ENCODE measurements around the gene MAGEA9B.
"Not testable (repeated sequence)": the region's sequence is repeated elsewhere in the genome, so short reads cannot be mapped to it uniquely, and the experiment has no call there.

Gene MAGEA9B

DNA sequence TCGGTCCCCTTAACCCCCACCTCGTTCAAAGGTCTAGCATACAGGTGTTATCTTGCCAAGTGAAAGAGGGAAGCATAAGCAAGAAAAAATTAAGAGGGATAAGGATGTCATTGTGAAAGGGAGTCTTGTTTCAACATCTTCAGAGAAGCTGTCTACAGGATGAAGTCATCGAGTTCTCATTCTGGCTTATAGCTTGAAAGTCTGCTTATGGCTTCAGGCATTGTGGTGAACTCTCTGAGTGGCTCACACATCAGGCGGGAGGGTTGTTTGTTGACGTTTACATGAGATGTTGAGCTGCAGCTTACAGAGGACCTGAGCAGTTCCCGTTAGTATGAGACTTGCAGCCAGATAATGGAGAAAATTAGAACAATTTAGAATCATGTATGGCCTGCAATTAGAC lies 16.6 kb downstream of the MAGEA9B start:
- no peak for DNase-seq

DNA sequence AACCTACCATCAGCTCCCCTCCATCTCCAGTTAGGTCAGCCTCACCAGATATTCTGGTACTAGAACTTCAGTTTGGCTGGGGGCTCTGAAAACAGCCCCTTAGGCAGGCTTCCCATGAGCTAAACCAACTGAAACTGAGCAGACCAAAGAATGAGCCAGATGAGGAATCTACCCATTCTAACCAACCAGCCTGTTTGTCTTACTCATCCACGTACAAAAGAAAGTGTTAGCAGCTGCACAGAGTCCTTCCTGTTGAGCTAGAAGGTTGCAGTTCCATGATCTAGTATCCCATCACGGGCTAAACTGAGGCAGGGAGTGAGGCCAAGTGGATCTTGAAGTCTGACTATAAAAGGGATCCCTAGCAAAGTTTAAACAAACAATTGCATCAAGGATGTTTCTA lies 17.5 kb downstream of the MAGEA9B start:
- no peak for DNase-seq

DNA sequence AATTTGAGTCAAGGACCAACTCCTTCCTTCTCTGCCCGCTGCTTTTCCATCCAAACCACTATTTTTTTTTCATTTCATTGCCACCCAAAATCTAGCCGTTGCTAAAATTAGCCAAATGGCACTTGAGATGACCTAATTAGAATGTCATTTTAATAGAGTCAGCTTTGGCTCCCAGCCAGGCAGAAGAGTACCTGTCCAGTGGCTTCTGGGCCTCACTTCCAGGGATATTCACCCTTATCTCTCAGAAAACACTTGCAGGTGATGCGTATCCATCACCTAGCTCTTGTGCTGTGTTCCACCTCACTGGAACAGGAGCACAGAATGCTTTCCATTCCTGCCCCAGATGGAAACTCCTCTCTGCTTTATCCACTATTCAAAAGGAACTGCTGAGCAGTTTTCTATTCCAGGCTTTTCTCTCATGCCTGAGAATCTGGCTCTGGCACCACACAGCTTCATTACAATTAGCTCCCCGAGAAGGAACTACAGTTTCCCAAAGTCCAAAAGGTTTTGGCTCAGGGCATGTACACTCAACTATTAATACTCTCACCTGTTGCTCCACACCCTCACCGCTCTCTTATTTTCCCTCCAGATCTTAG lies 18.5 kb downstream of the MAGEA9B start:
- no peak for DNase-seq

DNA sequence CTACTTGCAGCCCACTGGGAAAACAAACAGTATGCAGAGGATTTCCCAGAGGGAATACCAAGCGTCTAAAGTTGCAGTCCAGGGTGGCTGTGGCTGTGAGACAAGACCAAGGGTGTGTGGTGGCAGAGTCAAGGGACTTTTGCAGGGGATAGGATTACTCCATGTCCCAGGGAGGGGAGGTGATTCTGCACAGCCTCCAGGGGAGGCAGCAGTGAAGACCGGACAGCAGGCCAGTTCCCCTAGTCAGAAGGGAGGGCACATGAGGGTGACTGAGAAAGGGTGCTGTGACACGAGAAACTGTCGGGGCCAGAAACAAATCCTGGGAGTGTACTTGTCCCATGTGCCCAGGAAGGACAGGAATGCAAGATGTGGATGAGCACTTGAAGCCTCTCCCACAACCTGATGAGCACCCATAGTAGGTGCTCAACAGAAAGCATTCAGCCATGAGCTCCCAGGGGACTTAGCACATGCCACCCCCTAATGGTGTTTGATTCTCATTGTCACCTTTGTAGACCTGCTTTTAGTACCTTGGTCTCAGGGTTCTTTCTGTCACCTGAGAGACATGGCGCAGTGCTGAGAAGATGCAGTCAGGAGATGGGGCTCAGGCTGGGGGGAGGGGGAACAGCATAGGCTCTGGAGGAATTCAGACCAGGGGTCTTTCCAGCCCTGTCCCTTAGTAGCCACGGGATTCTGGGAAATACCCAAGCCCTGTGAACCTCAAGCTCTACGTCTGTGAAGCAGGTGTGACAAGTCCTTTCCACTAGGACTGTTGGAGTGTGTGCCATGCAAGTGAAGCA lies 19.4 kb downstream of the MAGEA9B start:
- peak; percentile 8 for DNase-seq

GRCh38 chrX:149563359-149563758 lies 23.9 kb downstream of the MAGEA9B start:
- DNase-seq, result no peak

- not testable (repeated sequence) for DNase-seq
These were observed 32.0 kb downstream of the MAGEA9B start for GRCh38 chrX:149555251-149555650.

GRCh38 chrX:149551939-149552248 lies 35.4 kb downstream of the MAGEA9B start:
- not testable (repeated sequence) for DNase-seq

GRCh38 chrX:149551245-149551938 lies 35.9 kb downstream of the MAGEA9B start:
- DNase-seq, result not testable (repeated sequence)

- not testable (repeated sequence) for DNase-seq
These were observed 36.8 kb downstream of the MAGEA9B start for GRCh38 chrX:149550454-149550853.

GRCh38 chrX:149549701-149550100 lies 37.6 kb downstream of the MAGEA9B start, which contains the start of gene HSFX3:
Gene HSFX3, minus strand, starts transcription at chrX:149549924. Its CDS starts 72 bp downstream, at chrX:149549852.
- not testable (repeated sequence) for DNase-seq

- not testable (repeated sequence) for DNase-seq
These were observed 39.5 kb downstream of the MAGEA9B start for GRCh38 chrX:149547782-149548181.

DNA sequence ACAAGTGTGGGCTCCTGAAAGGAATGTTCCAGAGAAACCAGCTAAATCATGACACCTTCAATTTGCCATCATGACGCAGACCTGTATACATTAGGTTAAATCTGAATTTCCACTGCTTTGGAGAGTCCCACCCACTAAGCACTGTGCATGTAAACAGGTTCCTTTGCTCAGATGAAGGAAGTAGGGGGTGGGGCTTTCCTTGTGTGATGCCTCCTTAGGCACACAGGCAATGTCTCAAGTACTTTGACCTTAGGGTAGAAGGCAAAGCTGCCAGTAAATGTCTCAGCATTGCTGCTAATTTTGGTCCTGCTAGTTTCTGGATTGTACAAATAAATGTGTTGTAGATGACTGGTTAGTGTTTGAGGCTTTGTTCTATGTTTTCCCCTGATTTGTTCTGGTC lies 40.3 kb downstream of the MAGEA9B start:
- not testable (repeated sequence) for DNase-seq

- not testable (repeated sequence) for DNase-seq
These were observed 41.4 kb downstream of the MAGEA9B start for GRCh38 chrX:149545545-149546543.

- DNase-seq, result no peak
These were observed 45.7 kb downstream of the MAGEA9B start for GRCh38 chrX:149541521-149542047.

DNA sequence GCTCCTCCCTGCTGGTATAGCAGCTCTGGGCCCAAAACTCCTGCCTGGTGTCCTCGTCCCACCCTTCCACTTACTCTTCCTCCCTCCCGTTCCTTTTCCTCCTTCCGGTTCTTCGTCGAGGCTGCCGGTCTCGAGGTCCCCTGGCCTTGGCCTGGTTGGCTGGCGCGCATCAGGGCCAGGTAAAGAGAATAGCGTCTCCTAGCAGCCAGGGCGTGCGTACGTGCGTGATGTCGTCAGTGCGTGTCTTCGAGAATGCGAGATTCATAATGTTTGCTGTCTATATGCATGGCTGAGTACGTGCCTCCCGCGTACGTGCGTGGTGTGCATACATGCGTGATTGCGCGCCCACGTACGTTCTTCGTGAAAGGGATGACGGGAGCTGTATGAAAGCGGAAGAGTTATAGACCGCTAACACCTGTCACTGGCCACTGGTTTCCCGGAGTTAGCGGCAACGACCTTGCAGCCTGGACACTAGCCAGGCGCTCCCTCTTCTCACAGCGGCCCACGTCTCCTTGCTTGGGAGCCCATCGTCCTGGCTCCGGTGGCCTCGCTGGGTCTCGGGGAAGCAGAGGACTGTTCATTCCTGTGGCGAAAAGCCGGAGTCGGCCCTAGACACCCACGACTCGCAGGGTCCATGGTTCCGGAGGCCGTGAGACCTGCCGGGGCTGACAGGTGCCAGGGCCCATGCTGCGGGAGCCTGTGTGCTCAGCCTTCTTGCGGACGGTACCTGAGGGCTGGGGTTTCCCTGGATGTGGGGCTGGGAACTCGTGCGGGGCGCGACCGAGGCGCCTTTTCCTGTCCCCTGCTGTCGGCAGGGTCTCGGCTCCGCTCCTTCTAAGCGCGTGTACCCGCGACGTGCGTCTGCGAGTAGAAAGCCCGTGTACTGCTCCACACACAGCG lies 46.4 kb downstream of the MAGEA9B start, which contains the start of gene EOLA1:
TSS of gene EOLA1 (plus strand) at position 392 of the 900 bp plus-strand sequence. CDS start 4,619 bp downstream, outside the sequence.
- DNase-seq, result peak; percentile 95

DNA sequence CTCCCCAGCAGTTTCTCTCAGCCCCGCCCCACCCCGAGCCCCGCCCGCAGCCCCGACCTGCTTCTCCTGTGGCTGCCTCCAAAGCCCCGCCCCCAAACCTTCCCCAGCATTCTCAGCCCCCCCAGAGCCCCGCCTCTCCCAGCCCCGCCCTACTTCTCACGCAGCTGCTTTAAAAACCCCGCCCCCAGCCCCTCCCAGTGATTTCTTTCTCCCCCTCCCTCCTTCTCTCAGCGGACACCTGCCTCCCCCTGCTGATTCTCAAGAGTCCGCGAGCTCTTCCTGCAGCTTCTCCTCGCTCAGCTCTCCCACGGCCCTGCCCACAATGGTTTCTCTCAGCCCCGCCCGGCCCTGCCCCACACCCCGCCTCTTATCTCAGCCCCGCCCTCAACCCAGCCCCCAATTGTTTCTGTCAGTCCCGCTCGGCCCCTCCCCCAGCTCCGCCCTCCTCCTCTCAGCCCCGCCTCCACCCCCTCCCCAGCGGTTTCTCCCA lies 47.1 kb downstream of the MAGEA9B start:
- peak; percentile 95 for DNase-seq

- peak; percentile 96 for DNase-seq
These were observed 47.8 kb downstream of the MAGEA9B start for GRCh38 chrX:149539283-149540130.

GRCh38 chrX:149537474-149537873 lies 49.8 kb downstream of the MAGEA9B start:
- DNase-seq, result not testable (repeated sequence)

DNA sequence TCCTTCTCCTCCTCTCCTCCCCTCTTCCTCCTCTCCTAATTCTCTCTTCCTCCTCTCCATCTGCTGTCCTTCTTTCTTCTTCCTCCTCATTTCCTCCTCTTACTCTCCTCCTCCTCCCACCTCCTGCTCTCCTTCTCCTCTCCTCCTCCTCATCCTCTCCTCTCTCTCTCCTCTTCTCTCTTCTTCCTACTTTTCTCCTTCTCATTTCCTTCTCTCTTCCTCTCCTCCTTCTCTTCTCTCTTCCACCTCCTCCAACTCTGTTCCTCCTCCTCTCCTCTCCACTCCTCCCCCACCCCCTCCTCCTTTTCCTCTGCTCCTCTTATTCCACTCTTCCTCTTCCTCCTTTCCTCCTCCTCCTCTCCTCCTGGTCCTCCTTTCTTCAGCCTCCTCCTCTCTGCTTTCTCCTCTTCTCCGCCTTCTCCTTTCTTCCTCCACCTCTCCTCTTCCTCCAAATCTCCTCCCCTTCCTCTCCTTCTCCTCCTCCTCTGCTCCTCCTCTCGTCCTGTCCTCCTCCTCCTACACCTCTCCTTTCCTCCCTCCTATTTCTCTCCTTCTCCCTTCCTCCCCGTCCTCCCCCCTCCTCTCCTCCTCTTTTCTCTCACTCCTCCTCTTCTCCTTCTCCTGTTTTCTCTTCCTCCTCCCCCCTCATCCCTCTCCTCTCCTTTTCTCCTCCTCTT lies 52.2 kb downstream of the MAGEA9B start:
- DNase-seq, result not testable (repeated sequence)
